HCT116 (cell line): Measurements from ENCODE around the gene KCNH2. TPM values are rescaled to one million over a fixed set of nuclear protein-coding genes. Genes with fewer than 3 reads are reported as not detected.

Experiments used
- ATAC-seq: fragments of 200-7000 bp; cut with Tn5 transposase; 2 replicates; pipeline ENCODE4 v1.9.1; 2020; ENCODE audit warnings: mild to moderate bottlenecking, moderate library complexity
- BruUV-seq: library from RNA; stranded (reverse); fragments of 400-500 nt; replicated peaks from 2 replicates; lab custom pipeline; 2021; lab: Mats Ljungman, UMichigan
- CTCF ChIA-PET: fragments of 300-600 bp; sonication (Branson Sonifier 250); formaldehyde crosslinking; loops from one replicate; lab custom pipeline; 2021; ENCODE audit warnings: antibody characterized with exemption; lab: Charles Lee
- POLR2A ChIA-PET: fragments of 300-600, 350-600 bp; sonication (Branson Sonifier 250); formaldehyde crosslinking; loops from one replicate; lab custom pipeline; 2021; ENCODE audit warnings: antibody characterized with exemption; lab: Charles Lee
- RAD21 ChIA-PET, 2 experiments: fragments of 300-600 bp; sonication (Branson Sonifier 250); formaldehyde crosslinking; loops; one replicate each; lab custom pipeline; 2023; ENCODE audit warnings: low total read pairs in 2 of 2; ENCODE audit not compliant: uncharacterized antibody in 2 of 2, unreplicated experiment in 2 of 2, low non-redundant PET in 1 of 2; lab: Charles Lee
- DNase-seq: peaks from one replicate; pipeline ENCODE4 v3.0.0-alpha.2; 2010; ENCODE audit warnings: low read depth, low spot score
- H2AFZ ChIP-seq: fragments of 200-600 bp; shearing (Covaris generic), sonication (generic); 2 replicates; pipeline ENCODE4 v1.6.1; 2017; ENCODE audit warnings: low read depth, mixed run types, mixed read lengths, antibody characterized with exemption, low read length; ENCODE audit not compliant: poor library complexity, severe bottlenecking
- H3K27ac ChIP-seq: 2 replicates; pipeline ENCODE4 v1.5.1; 2012; ENCODE audit warnings: low read depth, low read length
- H3K27me3 ChIP-seq: fragments of 200-600 bp; sonication (generic); 2 replicates; pipeline ENCODE4 v1.6.1; 2016; ENCODE audit warnings: mixed run types, low read length, mixed read lengths; ENCODE audit not compliant: insufficient read depth
- H3K36me3 ChIP-seq, 2 experiments: fragments of 200-500 bp in 1 of 2; fragments of 200-600 bp in 1 of 2; sonication (Bioruptor generic) in 1 of 2; sonication (generic) in 1 of 2; 2 replicates each; pipeline versions ENCODE4 v1.5.1 to v1.6.1; 2014 to 2016; ENCODE audit warnings: low read length in 2 of 2, inconsistent platforms in 1 of 2, mixed read lengths in 1 of 2, mixed run types in 1 of 2; ENCODE audit not compliant: insufficient read depth in 2 of 2, control insufficient read depth in 1 of 2
- H3K4me1 ChIP-seq, 2 experiments: fragments of 200-600 bp in 1 of 2; sonication (generic) in 1 of 2; 2 replicates each; pipeline versions ENCODE4 v1.5.1 to v1.6.1; 2012 to 2017; ENCODE audit warnings: low read length in 2 of 2, inconsistent platforms in 1 of 2, mild to moderate bottlenecking in 1 of 2, mixed read lengths in 1 of 2, mixed run types in 1 of 2, moderate library complexity in 1 of 2; ENCODE audit not compliant: insufficient read depth in 2 of 2, control insufficient read depth in 1 of 2
- H3K4me2 ChIP-seq: fragments of 200-600 bp; sonication (generic); 2 replicates; pipeline ENCODE4 v1.6.1; 2017; ENCODE audit warnings: mixed run types, low read length, mixed read lengths
- H3K4me3 ChIP-seq, 2 experiments: fragments of 200-600 bp in 1 of 2; sonication (generic) in 1 of 2; replicated peaks in 1 of 2; 2 replicates each; pipeline ENCODE4 v1.5.1; 2011 to 2016; ENCODE audit warnings: low read length in 2 of 2, control low read depth in 1 of 2, low read depth in 1 of 2, mild to moderate bottlenecking in 1 of 2, mixed read lengths in 1 of 2, mixed run types in 1 of 2
- H3K79me2 ChIP-seq: fragments of 200-600 bp; sonication (generic); 2 replicates; pipeline ENCODE4 v1.6.1; 2017; ENCODE audit warnings: mild to moderate bottlenecking, mixed run types, low read length, moderate library complexity, mixed read lengths; ENCODE audit not compliant: insufficient read depth
- H3K9ac ChIP-seq: fragments of 200-600 bp; sonication (generic); 2 replicates; pipeline ENCODE4 v1.6.1; 2016; ENCODE audit warnings: low read length, mixed read lengths
- H3K9me2 ChIP-seq: fragments of 200-600 bp; sonication (generic), shearing (Covaris generic); 2 replicates; pipeline ENCODE4 v1.6.1; 2017; ENCODE audit warnings: mixed run types, mild to moderate bottlenecking, moderate library complexity; ENCODE audit not compliant: insufficient read depth
- H3K9me3 ChIP-seq, 2 experiments: fragments of 200-500 bp in 1 of 2; fragments of 200-600 bp in 1 of 2; sonication (Bioruptor generic) in 1 of 2; sonication (generic) in 1 of 2; 2 replicates each; pipeline ENCODE4 v1.6.1; 2014 to 2017; ENCODE audit warnings: low read length in 2 of 2, mixed read lengths in 2 of 2, inconsistent platforms in 1 of 2, low read depth in 1 of 2, mild to moderate bottlenecking in 1 of 2, mixed run types in 1 of 2, moderate library complexity in 1 of 2; ENCODE audit not compliant: control insufficient read depth in 1 of 2, insufficient read depth in 1 of 2
- H4K20me1 ChIP-seq: fragments of 200-600 bp; sonication (generic), shearing (Covaris generic); 2 replicates; pipeline ENCODE4 v1.6.1; 2017; ENCODE audit warnings: mixed run types, mild to moderate bottlenecking, moderate library complexity; ENCODE audit not compliant: insufficient read depth
- SP1 ChIP-seq: IDR thresholded peaks from 2 replicates; pipeline ENCODE4 v1.6.1; 2012; ENCODE audit warnings: low read depth
- TCF7L2 ChIP-seq: IDR thresholded peaks from 2 replicates; pipeline ENCODE4 v1.7.0; 2011; ENCODE audit warnings: borderline replicate concordance, inconsistent platforms; ENCODE audit not compliant: insufficient read depth, insufficient read length; ENCODE audit errors: extremely low read depth
- YY1 ChIP-seq: IDR thresholded peaks from 2 replicates; pipeline ENCODE4 v1.6.1; 2011; ENCODE audit warnings: low read length, low read depth, moderate library complexity, mild to moderate bottlenecking; ENCODE audit not compliant: insufficient replicate concordance; ENCODE audit errors: extremely low read depth
- ZNF274 ChIP-seq: fragments of 200-500 bp; sonication (Bioruptor generic); IDR thresholded peaks from 2 replicates; pipeline ENCODE4 v1.6.1; 2014; ENCODE audit warnings: mild to moderate bottlenecking, low read depth, low read length, inconsistent platforms
- intact Hi-C: fragments of 100-400 bp; cut with micrococcal nuclease; formaldehyde crosslinking; loops from 2 replicates; pipeline ENCODE4 v1.10.0; 2022
- total RNA-seq: library from RNA; stranded (reverse); gene quantifications from one replicate; pipeline ENCODE4 v1.2.1, GENCODE V29; 2021; ENCODE audit not compliant: unreplicated experiment
- TF ChIP-seq, protein P1 (sequence below): IDR thresholded peaks from 2 replicates; pipeline ENCODE4 v1.6.1; 2012; ENCODE audit warnings: low read depth
- TF ChIP-seq, protein P2 (sequence below): IDR thresholded peaks from 2 replicates; pipeline ENCODE4 v1.6.1; 2012
- TF ChIP-seq, protein P3 (sequence below): IDR thresholded peaks from 2 replicates; pipeline ENCODE4 v1.6.1; 2012
- TF ChIP-seq, protein P4 (sequence below), 3 experiments: fragments of 200-600 bp in 1 of 3; sonication (generic) in 1 of 3; IDR thresholded peaks in 2 of 3; conservative IDR thresholded peaks in 1 of 3; 2 replicates each; pipeline ENCODE4 v1.5.1; 2012 to 2017; ENCODE audit warnings: low read depth in 2 of 3, low read length in 2 of 3, antibody characterized with exemption in 1 of 3, borderline replicate concordance in 1 of 3, control low read depth in 1 of 3, mild to moderate bottlenecking in 1 of 3, mixed read lengths in 1 of 3, mixed run types in 1 of 3, moderate library complexity in 1 of 3; ENCODE audit not compliant: insufficient read depth in 1 of 3

KCNH2 gene
- total RNA-seq, 1 experiment from 2014 or later, result 9.7 TPM

DNA sequence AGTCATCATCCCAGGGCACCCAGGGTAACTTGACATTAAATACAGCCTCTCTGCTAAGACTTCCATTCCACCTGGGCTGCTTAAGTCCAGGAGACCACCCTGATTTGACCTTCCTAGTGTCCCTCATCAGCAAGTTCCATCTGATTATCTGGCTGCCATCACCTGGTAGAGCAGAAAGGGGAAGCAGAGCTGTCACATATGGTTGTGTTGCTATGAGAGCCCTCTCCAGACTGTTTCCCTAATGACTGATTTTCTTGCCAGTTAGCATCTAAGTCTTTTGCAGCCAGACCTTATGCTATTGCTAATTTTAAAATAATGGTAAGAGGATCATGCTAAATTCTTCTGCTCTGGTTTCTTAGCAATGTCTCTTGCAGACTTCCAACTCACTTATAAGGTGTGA lies 38.7 kb downstream of the KCNH2 start:
- DNase-seq (no peak), ATAC-seq (no peak)
- Histone ChIP-seq H3K4me1 (peaks cover 3 to 11% of the 10 kb centered on the region in 2 experiments; a peak in 1 of 4 replicates), H4K20me1 (no peaks in the 10 kb centered on the region), H2AFZ (no peak overlapping the region), H3K36me3 (no peaks in the 10 kb centered on the region), H3K9me3 (no peaks in the 10 kb centered on the region), H3K27ac (no peak overlapping the region), H3K4me3 (no peak overlapping the region), H3K9me2 (no peaks in the 10 kb centered on the region), H3K79me2 (no peaks in the 10 kb centered on the region), H3K27me3 (no peaks in the 10 kb centered on the region), H3K9ac (no peak overlapping the region), H3K4me2 (no peak overlapping the region)
- intact Hi-C loops, result no loop called here
- POLR2A ChIA-PET, result no interaction called here
- CTCF ChIA-PET, result no interaction called here
- RAD21 ChIA-PET, result no interaction called here
- BruUV-seq, result no TSS peak
- TF ChIP-seq, protein P1, sequence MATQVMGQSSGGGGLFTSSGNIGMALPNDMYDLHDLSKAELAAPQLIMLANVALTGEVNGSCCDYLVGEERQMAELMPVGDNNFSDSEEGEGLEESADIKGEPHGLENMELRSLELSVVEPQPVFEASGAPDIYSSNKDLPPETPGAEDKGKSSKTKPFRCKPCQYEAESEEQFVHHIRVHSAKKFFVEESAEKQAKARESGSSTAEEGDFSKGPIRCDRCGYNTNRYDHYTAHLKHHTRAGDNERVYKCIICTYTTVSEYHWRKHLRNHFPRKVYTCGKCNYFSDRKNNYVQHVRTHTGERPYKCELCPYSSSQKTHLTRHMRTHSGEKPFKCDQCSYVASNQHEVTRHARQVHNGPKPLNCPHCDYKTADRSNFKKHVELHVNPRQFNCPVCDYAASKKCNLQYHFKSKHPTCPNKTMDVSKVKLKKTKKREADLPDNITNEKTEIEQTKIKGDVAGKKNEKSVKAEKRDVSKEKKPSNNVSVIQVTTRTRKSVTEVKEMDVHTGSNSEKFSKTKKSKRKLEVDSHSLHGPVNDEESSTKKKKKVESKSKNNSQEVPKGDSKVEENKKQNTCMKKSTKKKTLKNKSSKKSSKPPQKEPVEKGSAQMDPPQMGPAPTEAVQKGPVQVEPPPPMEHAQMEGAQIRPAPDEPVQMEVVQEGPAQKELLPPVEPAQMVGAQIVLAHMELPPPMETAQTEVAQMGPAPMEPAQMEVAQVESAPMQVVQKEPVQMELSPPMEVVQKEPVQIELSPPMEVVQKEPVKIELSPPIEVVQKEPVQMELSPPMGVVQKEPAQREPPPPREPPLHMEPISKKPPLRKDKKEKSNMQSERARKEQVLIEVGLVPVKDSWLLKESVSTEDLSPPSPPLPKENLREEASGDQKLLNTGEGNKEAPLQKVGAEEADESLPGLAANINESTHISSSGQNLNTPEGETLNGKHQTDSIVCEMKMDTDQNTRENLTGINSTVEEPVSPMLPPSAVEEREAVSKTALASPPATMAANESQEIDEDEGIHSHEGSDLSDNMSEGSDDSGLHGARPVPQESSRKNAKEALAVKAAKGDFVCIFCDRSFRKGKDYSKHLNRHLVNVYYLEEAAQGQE, result no peak
- TF ChIP-seq YY1, result no peak
- TF ChIP-seq SP1, result no peak
- TF ChIP-seq, protein P2, sequence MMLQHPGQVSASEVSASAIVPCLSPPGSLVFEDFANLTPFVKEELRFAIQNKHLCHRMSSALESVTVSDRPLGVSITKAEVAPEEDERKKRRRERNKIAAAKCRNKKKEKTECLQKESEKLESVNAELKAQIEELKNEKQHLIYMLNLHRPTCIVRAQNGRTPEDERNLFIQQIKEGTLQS, result no peak
- TF ChIP-seq, protein P3, sequence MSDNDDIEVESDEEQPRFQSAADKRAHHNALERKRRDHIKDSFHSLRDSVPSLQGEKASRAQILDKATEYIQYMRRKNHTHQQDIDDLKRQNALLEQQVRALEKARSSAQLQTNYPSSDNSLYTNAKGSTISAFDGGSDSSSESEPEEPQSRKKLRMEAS, result no peak
- no peak for TF ChIP-seq TCF7L2
- TF ChIP-seq, protein P4, sequence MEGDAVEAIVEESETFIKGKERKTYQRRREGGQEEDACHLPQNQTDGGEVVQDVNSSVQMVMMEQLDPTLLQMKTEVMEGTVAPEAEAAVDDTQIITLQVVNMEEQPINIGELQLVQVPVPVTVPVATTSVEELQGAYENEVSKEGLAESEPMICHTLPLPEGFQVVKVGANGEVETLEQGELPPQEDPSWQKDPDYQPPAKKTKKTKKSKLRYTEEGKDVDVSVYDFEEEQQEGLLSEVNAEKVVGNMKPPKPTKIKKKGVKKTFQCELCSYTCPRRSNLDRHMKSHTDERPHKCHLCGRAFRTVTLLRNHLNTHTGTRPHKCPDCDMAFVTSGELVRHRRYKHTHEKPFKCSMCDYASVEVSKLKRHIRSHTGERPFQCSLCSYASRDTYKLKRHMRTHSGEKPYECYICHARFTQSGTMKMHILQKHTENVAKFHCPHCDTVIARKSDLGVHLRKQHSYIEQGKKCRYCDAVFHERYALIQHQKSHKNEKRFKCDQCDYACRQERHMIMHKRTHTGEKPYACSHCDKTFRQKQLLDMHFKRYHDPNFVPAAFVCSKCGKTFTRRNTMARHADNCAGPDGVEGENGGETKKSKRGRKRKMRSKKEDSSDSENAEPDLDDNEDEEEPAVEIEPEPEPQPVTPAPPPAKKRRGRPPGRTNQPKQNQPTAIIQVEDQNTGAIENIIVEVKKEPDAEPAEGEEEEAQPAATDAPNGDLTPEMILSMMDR (IDR thresholded peaks at IDR 0.05 in 2 of 3, conservative IDR thresholded peaks at IDR 0.05 in 1 of 3; ENCODE audit: borderline replicate concordance in 1 of 3, insufficient read depth in 1 of 3, low read depth in 2 of 3, low read length in 2 of 3), result no peak
- TF ChIP-seq ZNF274, result no peak
